IgD-negative memory B cell (primary cell): ENCODE results near the gene TNN. TPM values are rescaled to one million over a fixed set of nuclear protein-coding genes. Genes with fewer than 3 reads are reported as not detected.
A peak's percentile ranks its signal among the peaks of the same experiment; 100 is the strongest.
"Not testable (repeated sequence)": the region's sequence is repeated elsewhere in the genome, so short reads cannot be mapped to it uniquely, and the experiment has no call there.

Experiments used
- H3K27ac Mint-ChIP-seq, 3 donors: one replicate each; pipeline ENCODE4 v1.8.0; 2020 to 2022; ENCODE audit warnings: mild to moderate bottlenecking in 3 of 3, mixed read lengths in 3 of 3, moderate library complexity in 1 of 3
- H3K27me3 Mint-ChIP-seq: one replicate; pipeline ENCODE4 v1.8.0; 2021; ENCODE audit warnings: mixed read lengths
- H3K36me3 Mint-ChIP-seq: one replicate; pipeline ENCODE4 v1.8.0; 2020; ENCODE audit warnings: mild to moderate bottlenecking, mixed read lengths
- H3K4me1 Mint-ChIP-seq, 3 donors: one replicate each; pipeline ENCODE4 v1.8.0; 2020 to 2022; ENCODE audit warnings: mixed read lengths in 3 of 3, mild to moderate bottlenecking in 1 of 3
- H3K4me3 Mint-ChIP-seq, 4 donors: one replicate each; pipeline ENCODE4 v1.8.0; 2020 to 2022; ENCODE audit warnings: mild to moderate bottlenecking in 4 of 4, mixed read lengths in 4 of 4, moderate library complexity in 3 of 4
- H3K9me3 Mint-ChIP-seq, 3 donors: one replicate each; pipeline ENCODE4 v1.8.0; 2020 to 2021; ENCODE audit warnings: mixed read lengths in 3 of 3, mild to moderate bottlenecking in 1 of 3
- polyA plus RNA-seq: library from polyadenylated mRNA; unstranded; fragments of 300-500 nt; fragmentation: Illumina TruSeq; gene quantifications from one replicate; pipeline ENCODE4 v1.2.3, GENCODE V29; 2021

The TNN gene
- polyA plus RNA-seq: not detected

DNA sequence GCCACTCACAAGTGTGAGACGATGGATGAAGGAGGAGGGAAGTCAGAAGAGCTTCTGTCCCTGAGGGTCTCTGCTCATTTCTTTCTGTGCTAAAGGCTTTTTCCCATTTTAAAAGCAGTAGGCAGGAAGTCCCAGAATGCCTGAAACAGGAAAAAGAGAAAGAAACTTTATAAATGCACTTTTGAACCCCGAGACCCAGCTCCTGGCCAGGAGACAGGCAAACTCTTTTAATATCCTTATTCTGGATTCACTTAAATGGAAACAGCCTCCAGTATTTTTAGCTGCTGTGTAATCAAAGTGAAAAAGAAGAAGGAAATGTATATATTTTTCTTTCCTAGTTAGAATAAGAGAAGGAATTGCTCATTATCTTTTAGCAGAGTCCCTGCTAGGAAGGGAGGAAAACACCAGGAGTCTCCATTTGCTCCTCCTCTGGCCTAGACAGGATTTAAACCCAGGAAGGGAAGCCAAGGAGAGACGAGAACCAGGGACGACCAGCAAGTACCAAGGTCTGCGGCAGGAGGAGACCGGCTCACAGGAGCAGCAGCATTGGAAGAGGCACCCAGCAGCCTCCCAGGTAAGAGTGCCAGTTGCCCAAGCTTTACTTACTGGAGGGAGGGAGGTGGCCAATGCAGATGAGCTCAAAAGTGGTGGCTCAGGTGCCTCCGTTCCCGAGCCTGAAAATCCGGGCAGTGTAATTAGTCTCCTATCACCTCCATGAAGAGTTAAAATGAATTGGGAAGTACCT, at the start of gene TNN:
Gene TNN (plus strand): TSS at position 472 of the 745 bp plus-strand sequence. CDS start 9,586 bp downstream, outside the sequence.
- Mint-ChIP-seq H3K36me3 (no peaks in the 10 kb centered on the region), H3K4me3 (no peak within 1 kb of the TSS), H3K27ac (no peak within 1 kb of the TSS), H3K9me3 (peaks cover 0 to 4% (median 0%) of the 10 kb centered on the region in 3 donors), H3K4me1 (peaks cover 0 to 4% (median 3%) of the 10 kb centered on the region in 3 donors), H3K27me3 (peaks cover 24% of the 10 kb centered on the region)

- Mint-ChIP-seq H3K27ac (peak overlapping the region in 1 of 3 donors; percentile 33), H3K4me1 (peaks cover 16 to 29% (median 21%) of the 10 kb centered on the region in 3 donors), H3K36me3 (peaks cover 8% of the 10 kb centered on the region), H3K4me3 (no peak overlapping the region), H3K9me3 (peaks cover 0 to under 1% (median 0%) of the 10 kb centered on the region in 3 donors), H3K27me3 (no peaks in the 10 kb centered on the region)
These were observed 48.1 kb upstream of the TNN start for GRCh38 chr1:175019524-175019923.

GRCh38 chr1:175023043-175023921, 44.4 kb upstream of the TNN start, which contains the start of gene MRPS14:
TSS of gene MRPS14 (minus strand) at chr1:175023425. CDS start at chr1:175023408, 17 bp downstream.
- Mint-ChIP-seq H3K27me3 (no peaks in the 10 kb centered on the region), H3K9me3 (peaks cover 0 to 4% (median 3%) of the 10 kb centered on the region in 3 donors), H3K36me3 (peaks cover 3% of the 10 kb centered on the region), H3K4me3 (peak within 1 kb of the TSS; percentile 93 to 95 (median 94)), H3K27ac (peak within 1 kb of the TSS; percentile 88 to 98 (median 98)), H3K4me1 (peaks cover 16 to 18% (median 18%) of the 10 kb centered on the region in 3 donors)

DNA sequence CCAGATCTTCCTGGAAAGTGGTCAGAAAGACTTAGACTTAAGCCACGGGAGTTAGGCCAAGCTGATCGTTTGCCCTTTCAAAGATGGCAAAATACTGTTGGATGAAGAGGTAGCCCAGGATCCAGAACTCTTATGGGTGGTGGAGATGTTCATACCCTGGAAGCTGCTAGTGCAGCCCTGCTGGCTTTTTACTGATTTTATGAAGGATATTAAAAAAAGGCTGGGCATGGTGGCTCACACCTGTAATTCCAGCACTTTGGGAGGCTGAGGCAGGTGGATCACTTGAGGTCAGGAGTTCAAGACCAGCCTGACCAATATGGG, 43.8 kb upstream of the TNN start:
- H3K36me3 Mint-ChIP-seq: not testable (repeated sequence)

DNA sequence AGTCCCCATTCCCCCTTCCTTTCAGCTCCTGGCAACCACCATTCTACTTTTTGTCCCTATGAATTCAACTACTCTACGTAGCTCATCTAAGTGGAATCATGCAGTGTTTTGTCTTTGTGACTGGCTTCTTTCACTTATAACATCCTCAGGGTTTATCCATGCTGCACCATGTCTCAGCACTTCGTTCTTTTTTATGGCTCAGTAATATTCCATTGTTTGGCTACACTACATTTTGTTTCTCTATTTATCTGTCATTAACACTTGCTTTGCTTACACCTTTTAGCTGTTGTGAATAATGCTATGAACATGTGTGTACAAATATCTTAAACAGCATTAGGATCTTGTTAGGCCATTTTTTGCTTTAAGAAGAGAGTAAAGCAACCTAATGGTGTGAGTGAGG, 42.9 kb upstream of the TNN start:
- peaks cover 12 to 20% (median 20%) of the 10 kb centered on the region in 3 donors for H3K4me1 Mint-ChIP-seq
- H3K4me3 Mint-ChIP-seq: peak overlapping the region in 2 of 4 donors; percentile 57 to 93
- H3K36me3 Mint-ChIP-seq: peaks cover 3% of the 10 kb centered on the region
- H3K9me3 Mint-ChIP-seq: peaks cover 0 to 4% (median 3%) of the 10 kb centered on the region in 3 donors
- H3K27ac Mint-ChIP-seq: peak overlapping the region in 2 of 3 donors; percentile 88 to 98
- no peaks in the 10 kb centered on the region for H3K27me3 Mint-ChIP-seq

More for the DNA sequence above, 43.8 kb upstream of the TNN start:
- Mint-ChIP-seq H3K4me3 (peak overlapping the region; percentile 93 to 95 (median 94)), H3K27ac (peak overlapping the region; percentile 88 to 98 (median 98)), H3K4me1 (peaks cover 14 to 18% (median 18%) of the 10 kb centered on the region in 3 donors)
- not testable (repeated sequence) for H3K9me3 Mint-ChIP-seq, H3K27me3 Mint-ChIP-seq

DNA sequence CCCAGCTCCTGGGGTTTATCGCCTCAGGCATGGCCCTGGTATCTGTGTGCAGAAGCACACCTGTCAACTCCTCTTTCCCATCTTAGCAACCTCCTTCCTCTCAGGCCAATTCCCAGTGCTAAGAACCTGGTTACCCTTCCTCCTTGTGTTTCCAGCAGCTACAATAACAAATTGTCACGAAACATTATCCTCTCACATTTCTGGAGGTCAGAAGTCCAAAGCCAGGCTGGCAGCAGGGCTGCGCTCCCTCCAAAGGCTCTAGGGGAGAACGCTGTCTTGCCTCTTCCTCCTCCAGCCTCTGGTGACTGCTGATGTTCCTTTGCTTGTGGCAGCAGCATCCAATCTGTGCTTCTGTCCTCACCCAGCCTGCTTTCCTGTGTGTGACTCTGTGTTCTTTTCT, 33.7 kb upstream of the TNN start:
- peaks cover 4% of the 10 kb centered on the region for H3K27me3 Mint-ChIP-seq
- peaks cover 4% of the 10 kb centered on the region for H3K36me3 Mint-ChIP-seq
- H3K4me1 Mint-ChIP-seq: peaks cover 0 to 2% (median 2%) of the 10 kb centered on the region in 3 donors
- H3K4me3 Mint-ChIP-seq: no peak overlapping the region
- H3K9me3 Mint-ChIP-seq: no peaks in the 10 kb centered on the region
- H3K27ac Mint-ChIP-seq: no peak overlapping the region

- Mint-ChIP-seq H3K9me3 (no peaks in the 10 kb centered on the region), H3K36me3 (peaks cover 4% of the 10 kb centered on the region), H3K27ac (no peak overlapping the region), H3K27me3 (peaks cover 4% of the 10 kb centered on the region), H3K4me1 (no peaks in the 10 kb centered on the region), H3K4me3 (no peak overlapping the region)
These were observed 32.9 kb upstream of the TNN start for GRCh38 chr1:175034775-175035174.

GRCh38 chr1:175035865-175036264, 31.8 kb upstream of the TNN start:
- Mint-ChIP-seq H3K4me1 (no peaks in the 10 kb centered on the region), H3K27me3 (peaks cover 4% of the 10 kb centered on the region), H3K27ac (no peak overlapping the region)

DNA sequence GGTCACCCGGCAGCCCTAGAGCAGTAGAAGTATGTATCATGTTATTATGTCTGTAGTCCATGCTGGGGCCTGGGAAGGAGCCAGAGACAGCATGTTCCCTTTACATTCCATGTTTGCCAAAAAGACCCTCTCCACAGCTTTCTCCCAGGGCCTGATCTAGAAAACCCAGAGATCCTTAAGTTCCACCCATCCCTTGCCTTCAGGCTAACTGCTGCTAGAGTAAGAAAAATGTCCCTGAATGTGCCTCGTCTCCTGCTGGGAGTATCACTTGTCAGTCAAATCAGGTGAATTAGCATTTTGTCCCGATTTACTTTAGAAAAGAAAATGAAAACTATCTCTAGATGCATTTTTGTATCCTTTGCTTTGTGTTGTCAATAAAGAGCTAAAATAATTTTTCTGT, 31.2 kb upstream of the TNN start:
- Mint-ChIP-seq H3K27me3 (peaks cover 4% of the 10 kb centered on the region), H3K36me3 (peaks cover 4% of the 10 kb centered on the region), H3K4me1 (no peaks in the 10 kb centered on the region), H3K27ac (no peak overlapping the region), H3K4me3 (peak overlapping the region in 1 of 4 donors; percentile 42), H3K9me3 (no peaks in the 10 kb centered on the region)

More at GRCh38 chr1:175035865-175036264, 31.8 kb upstream of the TNN start:
- Mint-ChIP-seq H3K36me3 (peaks cover 4% of the 10 kb centered on the region), H3K9me3 (no peaks in the 10 kb centered on the region), H3K4me3 (peak overlapping the region in 1 of 4 donors; percentile 42)

DNA sequence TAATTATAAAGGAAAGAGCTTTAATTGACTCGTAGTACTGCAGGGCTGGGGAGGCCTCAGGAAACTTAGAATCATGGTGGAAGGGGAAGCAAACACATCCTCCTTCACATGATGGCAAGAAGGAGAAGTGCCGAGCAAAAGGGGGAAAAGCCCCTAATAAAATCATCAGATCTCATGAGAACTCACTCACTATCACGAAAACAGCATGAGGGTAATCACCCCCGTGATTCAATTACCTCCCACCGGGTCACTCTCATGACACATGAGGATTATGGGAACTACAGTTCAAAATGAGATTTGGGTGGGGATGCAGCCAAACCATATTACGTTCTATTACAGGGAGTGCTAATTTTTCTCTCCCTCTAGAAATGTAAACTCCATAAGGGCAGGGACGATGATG, 30.2 kb upstream of the TNN start:
- Mint-ChIP-seq H3K4me1 (no peaks in the 10 kb centered on the region), H3K36me3 (peaks cover 4% of the 10 kb centered on the region), H3K4me3 (no peak overlapping the region), H3K27me3 (peaks cover 4% of the 10 kb centered on the region), H3K9me3 (no peaks in the 10 kb centered on the region), H3K27ac (no peak overlapping the region)

DNA sequence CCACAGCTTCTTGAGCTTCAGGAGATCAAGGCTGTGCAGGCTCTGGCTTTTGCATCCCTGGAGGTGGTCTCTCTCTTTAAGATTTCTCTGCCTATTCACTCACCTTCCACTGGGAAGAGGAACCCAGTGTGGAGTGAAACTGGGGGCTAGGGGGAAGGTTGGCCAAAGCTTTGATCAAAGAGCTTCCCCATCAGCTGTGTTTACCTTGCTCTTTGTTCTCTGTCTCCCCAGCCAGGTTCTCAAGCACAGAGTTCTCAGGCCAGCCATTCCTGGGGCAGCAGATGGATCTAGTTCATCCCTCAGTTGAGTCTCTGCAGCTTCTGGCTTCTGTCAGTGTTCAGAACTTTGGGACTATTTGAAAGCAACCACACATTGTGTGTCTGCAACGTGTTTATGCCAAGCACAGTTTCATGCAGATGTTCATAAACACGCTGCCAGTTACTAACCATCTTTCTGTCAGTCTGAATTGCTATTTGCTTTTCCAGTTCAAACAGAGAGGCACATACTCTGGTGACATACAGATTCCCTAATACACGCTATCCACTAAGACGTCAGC, 27.2 kb upstream of the TNN start:
- Mint-ChIP-seq H3K27me3 (peaks cover 8% of the 10 kb centered on the region), H3K4me3 (no peak overlapping the region), H3K27ac (no peak overlapping the region), H3K4me1 (no peaks in the 10 kb centered on the region), H3K9me3 (no peaks in the 10 kb centered on the region), H3K36me3 (peaks cover 2% of the 10 kb centered on the region)

GRCh38 chr1:175042650-175043049, 25.0 kb upstream of the TNN start:
- Mint-ChIP-seq H3K4me3 (no peak overlapping the region), H3K4me1 (no peaks in the 10 kb centered on the region), H3K36me3 (peaks cover 2% of the 10 kb centered on the region), H3K27me3 (peaks cover 9% of the 10 kb centered on the region), H3K27ac (no peak overlapping the region), H3K9me3 (no peaks in the 10 kb centered on the region)

- no peaks in the 10 kb centered on the region for H3K9me3 Mint-ChIP-seq
- no peak overlapping the region for H3K27ac Mint-ChIP-seq
- peaks cover 13% of the 10 kb centered on the region for H3K27me3 Mint-ChIP-seq
- H3K4me1 Mint-ChIP-seq: no peaks in the 10 kb centered on the region
- no peak overlapping the region for H3K4me3 Mint-ChIP-seq
- peaks cover 2% of the 10 kb centered on the region for H3K36me3 Mint-ChIP-seq
These were observed 23.8 kb upstream of the TNN start for GRCh38 chr1:175043824-175044223.

- not testable (repeated sequence) for H3K4me1 Mint-ChIP-seq, H3K27ac Mint-ChIP-seq, H3K4me3 Mint-ChIP-seq, H3K36me3 Mint-ChIP-seq, H3K9me3 Mint-ChIP-seq
- H3K27me3 Mint-ChIP-seq: peaks cover 18% of the 10 kb centered on the region
These were observed 23.0 kb upstream of the TNN start for GRCh38 chr1:175044591-175044990.

DNA sequence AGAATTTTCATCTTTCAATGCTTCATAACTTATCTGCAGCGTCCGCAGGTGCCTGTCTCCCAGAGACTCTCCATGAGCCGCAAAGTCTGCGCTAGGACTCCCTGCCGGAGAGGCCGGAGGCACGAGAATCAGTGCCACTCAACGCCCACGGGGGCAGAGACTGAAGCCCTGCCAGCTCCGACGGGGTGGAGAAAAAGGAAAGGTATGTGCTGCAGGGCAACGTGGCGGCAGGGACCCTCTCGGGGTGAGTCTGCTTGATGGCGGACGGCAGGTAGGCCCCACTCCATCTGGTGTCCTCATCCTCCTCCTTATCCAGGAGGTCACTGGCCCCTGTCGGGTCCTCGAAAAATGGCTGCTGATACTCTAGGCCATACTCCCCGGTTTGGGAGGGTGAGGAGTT, 22.5 kb upstream of the TNN start:
- no peak overlapping the region for H3K27ac Mint-ChIP-seq
- H3K4me1 Mint-ChIP-seq: no peaks in the 10 kb centered on the region
- H3K9me3 Mint-ChIP-seq: no peaks in the 10 kb centered on the region
- H3K36me3 Mint-ChIP-seq: peaks cover 2% of the 10 kb centered on the region
- no peak overlapping the region for H3K4me3 Mint-ChIP-seq
- H3K27me3 Mint-ChIP-seq: peaks cover 20% of the 10 kb centered on the region
